Measurements from ENCODE around the gene ARHGEF3.
A peak's percentile ranks its signal among the peaks of the same experiment; 100 is the strongest.

ARHGEF3 gene

DNA sequence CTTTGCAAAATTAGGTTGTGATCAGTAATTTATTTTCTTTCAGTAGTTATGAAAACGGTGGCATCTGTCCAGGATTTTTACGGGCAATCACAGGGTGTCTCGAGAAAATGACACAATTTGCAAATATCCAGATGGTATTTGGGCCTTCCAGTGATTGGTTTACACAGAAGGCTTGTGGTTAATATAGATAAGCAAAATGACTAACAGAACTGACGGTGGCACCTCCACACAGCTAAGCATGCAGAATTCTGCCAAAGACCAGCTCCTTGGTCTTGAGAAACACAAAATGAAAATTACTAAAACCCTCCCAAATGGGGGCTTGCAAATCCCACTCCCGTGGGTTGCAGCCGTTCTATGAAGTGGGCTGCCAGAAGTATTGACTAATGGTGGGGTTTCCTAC lies 5.5 kb downstream of the ARHGEF3 start:
- no peak for DNase-seq (ENCODE audit: low read depth in 2 of 3, low spot score in 1 of 3)

GRCh38 chr3:56795829-56796185 lies 5.9 kb downstream of the ARHGEF3 start:
- DNase-seq (ENCODE audit: low read depth in 2 of 3, low spot score in 1 of 3), result no peak

GRCh38 chr3:56795097-56795828 lies 6.5 kb downstream of the ARHGEF3 start:
- no peak for DNase-seq (ENCODE audit: low read depth in 2 of 3, low spot score in 1 of 3)

GRCh38 chr3:56792193-56792592 lies 9.6 kb downstream of the ARHGEF3 start:
- DNase-seq (ENCODE audit: low read depth in 2 of 3, low spot score in 1 of 3), result no peak

DNA sequence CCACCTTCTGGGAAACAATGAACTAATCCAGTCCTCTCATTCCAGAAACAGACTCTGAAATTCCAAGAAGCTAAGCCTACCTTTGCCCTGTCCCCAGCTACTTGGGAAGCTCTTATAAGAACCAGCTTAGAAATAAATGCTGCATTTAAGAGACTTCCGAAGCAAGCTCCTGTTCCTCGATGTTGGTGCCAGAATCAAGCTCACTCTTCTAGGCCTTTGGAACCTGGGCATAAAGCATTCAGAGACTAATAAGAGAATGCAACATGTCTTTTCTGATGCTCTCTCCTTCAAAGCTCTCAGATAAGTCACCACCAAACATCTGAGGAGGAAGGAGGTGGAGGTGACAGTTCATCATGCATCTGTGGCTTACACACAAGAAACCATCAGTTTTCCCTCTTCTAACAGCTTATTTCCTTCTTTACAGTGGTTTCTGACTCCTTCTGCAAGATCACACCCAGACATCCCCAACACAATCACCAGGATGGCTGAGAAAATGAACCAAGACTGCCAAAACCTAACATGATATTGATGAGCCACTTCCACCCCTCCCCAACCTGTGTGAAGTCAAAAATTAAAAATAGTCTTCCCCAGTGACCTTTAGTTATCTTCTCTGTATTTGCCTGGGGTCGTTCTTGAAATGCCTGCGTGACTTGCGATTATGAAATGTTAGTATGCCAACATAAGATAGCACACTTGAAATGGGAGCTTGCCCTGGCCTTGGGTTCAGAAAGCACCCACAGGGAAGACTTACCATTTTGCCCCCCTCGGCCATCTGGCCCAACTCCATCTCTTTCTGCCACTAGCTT lies 11.5 kb downstream of the ARHGEF3 start:
- no peak for DNase-seq (ENCODE audit: low read depth in 2 of 3, low spot score in 1 of 3)

- no peak for DNase-seq (ENCODE audit: low read depth in 2 of 3, low spot score in 1 of 3)
Observed at GRCh38 chr3:56789076-56789475, 12.7 kb downstream of the ARHGEF3 start.

- no peak for DNase-seq (ENCODE audit: low read depth in 2 of 3, low spot score in 1 of 3)
Observed at GRCh38 chr3:56788521-56788920, 13.2 kb downstream of the ARHGEF3 start.

DNA sequence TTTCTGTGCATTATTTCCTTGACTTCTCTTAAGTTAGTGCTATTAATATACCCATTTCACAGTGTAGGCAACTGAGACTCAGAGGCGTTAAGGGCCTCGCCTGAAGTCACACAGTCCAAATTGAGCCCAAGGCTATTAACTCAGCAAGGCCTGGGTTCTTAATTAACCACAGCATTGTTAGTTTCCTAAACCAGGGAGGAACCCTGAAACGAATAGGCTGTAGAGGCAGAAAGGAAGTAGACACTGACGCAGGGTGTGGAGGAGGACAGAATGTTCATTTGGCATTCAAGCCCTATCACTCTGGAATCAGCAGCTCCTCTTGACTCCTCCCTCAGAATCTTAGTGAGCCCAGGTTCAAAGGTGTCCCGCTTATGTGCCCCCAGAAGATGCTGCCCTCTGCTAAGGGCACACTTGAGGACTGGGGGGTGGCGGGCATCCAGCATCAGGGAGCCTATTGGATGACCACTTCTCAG lies 13.9 kb downstream of the ARHGEF3 start:
- DNase-seq (ENCODE audit: low read depth in 2 of 3, low spot score in 1 of 3), result no peak

DNA sequence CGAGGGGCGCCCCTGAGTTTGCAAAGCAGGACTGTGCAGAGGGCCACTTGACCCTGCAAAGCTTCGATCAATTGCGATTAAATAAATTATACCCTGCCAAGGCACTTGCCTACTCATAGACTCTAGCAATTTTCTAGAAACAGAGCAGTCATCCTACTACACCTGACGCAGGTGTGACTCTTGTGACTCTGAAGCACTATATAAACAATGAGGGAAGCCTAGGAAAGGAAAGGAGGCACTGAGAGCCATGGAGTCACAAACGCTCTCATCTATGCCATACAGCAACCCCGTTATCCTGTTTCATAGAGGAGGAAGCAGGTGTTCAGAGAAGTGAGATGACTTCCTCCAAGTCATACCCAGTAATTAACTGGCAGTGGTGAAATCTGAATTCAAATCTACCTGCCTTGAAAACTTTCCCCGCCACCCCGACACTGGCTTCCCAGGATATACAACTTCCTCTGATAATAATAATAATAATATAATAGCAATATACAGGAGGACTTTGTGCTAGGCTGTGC lies 14.4 kb downstream of the ARHGEF3 start:
- DNase-seq (ENCODE audit: low read depth in 2 of 3, low spot score in 1 of 3), result no peak

- no peak for DNase-seq (ENCODE audit: low read depth in 2 of 3, low spot score in 1 of 3)
Observed at GRCh38 chr3:56785499-56785898, 16.2 kb downstream of the ARHGEF3 start.

DNA sequence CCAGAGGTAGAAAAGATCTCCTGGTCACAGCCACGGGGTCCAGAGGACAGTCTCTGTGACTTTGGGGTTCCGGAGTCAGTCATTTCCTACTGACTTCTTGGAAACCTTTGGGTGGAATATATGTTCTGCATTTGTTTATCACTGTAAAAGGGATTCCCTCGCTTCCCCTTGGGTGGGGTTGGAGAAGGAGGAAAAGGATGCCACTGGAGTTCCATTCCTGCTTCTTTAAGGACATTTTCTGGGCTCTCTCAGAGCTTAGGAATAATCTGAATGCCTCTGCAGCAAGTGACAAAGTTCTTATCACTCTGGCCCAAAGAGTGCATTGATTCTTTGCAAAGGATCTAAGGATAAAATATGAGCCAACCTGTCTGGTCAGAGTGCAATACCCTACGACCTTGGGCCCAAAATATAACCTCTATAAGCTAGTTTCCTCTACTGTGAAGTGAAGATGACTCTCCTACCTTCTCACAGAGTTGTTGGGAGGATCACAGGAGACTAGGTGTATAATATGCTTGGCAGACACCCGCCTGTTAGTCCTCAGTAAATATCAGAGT lies 17.2 kb downstream of the ARHGEF3 start:
- no peak for DNase-seq (ENCODE audit: low read depth in 2 of 3, low spot score in 1 of 3)

DNA sequence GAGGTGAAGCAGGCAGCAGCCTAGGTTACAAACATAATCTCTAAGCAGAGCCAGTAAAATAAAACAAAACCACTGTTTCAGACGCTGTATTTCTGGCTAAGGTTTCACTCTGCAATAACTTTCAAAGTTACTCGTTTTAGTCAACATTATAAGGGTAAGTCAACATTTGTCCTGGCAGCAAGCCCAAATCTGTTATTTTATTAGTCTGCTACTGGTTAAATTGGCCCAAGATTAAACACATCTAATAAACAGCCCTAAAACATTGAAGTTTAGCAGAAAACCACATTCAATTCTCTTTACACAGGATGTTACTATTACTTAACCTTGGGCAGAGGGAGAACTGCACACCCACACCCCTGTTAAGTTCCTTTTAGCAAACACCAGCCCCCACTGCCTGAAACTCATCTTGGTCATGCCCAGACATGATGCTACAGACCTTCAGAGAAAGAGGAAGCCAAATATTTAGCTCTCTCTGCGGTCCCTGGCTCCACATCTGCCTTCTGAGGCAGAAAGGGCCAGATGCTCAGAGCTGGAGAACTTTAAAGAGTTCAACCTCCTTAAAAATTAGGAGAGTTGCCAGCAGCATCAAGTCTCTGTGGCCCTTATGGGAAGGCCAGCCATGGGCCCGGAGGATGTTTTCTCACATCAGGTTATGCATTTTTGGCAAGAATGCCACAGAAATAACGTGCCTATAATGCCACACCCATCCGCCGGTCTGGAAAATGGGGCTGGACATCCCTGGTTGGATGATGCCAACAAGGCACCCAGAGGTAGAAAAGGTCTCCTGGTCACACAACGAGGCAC lies 17.9 kb downstream of the ARHGEF3 start:
- DNase-seq (ENCODE audit: low read depth in 2 of 3, low spot score in 1 of 3), result peak in 2 of 3 donors; percentile 50 to 54

- DNase-seq (ENCODE audit: low read depth in 2 of 3, low spot score in 1 of 3), result no peak
Observed at GRCh38 chr3:56782906-56783305, 18.8 kb downstream of the ARHGEF3 start.

DNA sequence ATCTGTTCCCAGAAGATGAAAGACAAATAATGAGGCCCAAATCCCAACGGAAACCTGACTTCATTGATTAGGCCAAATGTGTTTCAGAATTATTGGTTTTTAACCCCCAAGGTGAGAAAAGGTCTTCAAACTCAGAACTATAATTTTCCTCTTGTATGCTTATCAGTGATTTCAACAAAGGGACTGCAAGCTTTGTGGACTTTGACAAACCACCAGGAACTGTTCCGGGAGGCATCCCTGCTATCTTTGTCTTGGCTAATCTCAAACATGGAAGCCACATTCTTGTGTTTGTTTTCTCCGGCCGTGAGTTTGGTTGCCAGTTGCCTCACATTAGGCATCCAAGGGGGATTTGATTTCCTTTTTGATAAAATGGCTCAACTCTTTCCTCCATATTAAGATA lies 19.5 kb downstream of the ARHGEF3 start:
- DNase-seq (ENCODE audit: low read depth in 2 of 3, low spot score in 1 of 3), result no peak

DNA sequence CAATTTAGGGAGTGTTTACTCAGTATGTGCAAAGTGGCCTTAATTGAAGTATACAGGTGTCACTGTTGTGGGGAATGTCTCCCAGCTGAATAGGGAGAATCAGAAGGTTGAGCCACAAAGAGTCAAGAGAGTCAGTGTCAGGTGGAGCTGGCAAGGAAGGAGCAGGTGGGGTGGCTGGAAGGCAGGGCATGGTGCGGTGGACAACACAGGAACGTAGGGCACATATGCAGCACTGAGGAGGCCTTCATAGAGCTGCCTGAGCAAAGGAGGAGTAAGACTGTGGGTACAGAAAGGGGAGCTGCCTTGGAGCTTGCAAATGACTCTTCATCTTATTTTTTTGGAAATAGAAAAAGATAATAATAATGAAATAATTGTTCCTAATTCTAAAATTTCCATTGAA lies 20.0 kb downstream of the ARHGEF3 start:
- no peak for DNase-seq (ENCODE audit: low read depth in 2 of 3, low spot score in 1 of 3)

GRCh38 chr3:56780936-56781335 lies 20.8 kb downstream of the ARHGEF3 start:
- DNase-seq (ENCODE audit: low read depth in 2 of 3, low spot score in 1 of 3), result no peak

GRCh38 chr3:56778893-56779292 lies 22.9 kb downstream of the ARHGEF3 start:
- no peak for DNase-seq (ENCODE audit: low read depth in 2 of 3, low spot score in 1 of 3)

GRCh38 chr3:56776556-56776950 lies 25.2 kb downstream of the ARHGEF3 start:
- DNase-seq (ENCODE audit: low read depth in 2 of 3, low spot score in 1 of 3), result no peak

DNA sequence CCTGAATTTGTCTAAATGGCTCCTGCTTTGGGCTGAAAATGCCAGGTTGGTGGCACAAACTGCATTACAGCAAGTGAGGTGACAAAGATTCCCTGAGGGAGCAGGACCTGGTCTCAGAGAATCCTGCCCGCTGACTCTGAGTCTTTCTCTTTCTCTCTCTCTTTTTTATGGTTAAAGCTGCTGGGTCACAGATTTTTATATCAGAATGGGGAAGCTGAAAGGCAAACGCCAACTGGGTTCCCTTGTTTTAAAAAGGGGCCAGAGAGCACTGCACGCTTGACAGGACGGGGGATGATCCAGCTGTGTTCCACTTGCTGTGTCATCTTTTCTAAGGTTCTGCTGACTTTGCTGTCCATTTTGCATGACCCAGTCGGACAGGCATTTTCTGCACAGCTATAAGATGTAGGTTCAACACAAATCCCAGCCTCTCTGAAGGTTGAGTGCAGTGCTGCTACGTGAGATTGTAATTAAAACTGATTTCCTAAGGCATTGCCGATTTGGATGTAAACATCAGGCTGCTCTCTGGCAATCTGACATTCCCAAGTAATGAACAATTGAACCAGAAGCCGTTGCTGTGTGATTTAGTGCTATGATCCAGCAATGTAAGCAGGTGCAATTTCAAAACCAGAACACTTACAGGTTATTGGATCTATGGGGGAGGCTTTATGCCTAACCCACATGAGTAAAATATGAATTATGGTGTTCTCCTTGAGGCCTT lies 25.8 kb downstream of the ARHGEF3 start:
- DNase-seq (ENCODE audit: low read depth in 2 of 3, low spot score in 1 of 3), result no peak

DNA sequence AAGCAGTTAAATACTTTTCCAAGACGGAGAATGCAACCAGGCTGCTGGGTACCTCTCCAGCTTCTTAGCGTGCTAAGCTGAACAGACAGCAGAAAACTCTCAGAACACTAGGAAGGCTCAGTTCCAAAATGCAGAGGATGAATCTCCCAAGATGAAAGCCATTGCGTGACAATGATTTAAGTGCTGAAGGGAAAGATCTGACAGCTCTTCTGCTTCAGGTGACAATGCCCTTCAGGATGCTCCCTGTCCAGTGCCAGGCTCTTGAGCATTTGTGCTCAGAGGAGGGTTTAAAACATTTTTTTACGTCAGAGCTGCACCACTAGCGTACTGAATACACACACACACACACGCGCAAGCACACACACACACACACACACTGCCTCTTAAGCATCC lies 26.3 kb downstream of the ARHGEF3 start:
- DNase-seq (ENCODE audit: low read depth in 2 of 3, low spot score in 1 of 3), result no peak

GRCh38 chr3:56773986-56774385 lies 27.8 kb downstream of the ARHGEF3 start:
- DNase-seq (ENCODE audit: low read depth in 2 of 3, low spot score in 1 of 3), result no peak

Data from stimulated activated CD4-positive, alpha-beta T cell treated with anti-CD3 and anti-CD28 coated beads, Interleukin-12 subunit alpha, Interleukin-12 subunit beta, amount 100 ng/mL, for 48 hours (primary cell).